Muscle of arm (tissue), 12 donors: ENCODE measurements around the gene AMPD2. TPM values are rescaled to one million over a fixed set of nuclear protein-coding genes. Genes with fewer than 3 reads are reported as not detected.
A peak's percentile ranks its signal among the peaks of the same experiment; 100 is the strongest.

Source experiments
- DNase-seq: peaks from one replicate; pipeline ENCODE4 v3.0.0-alpha.2; 2013
- polyA plus RNA-seq, 12 donors: library from polyadenylated mRNA; unstranded; fragments of 120-200 nt; gene quantifications; one replicate each; pipeline ENCODE4 v1.2.1, GENCODE V29; 2013; ENCODE audit not compliant: insufficient read length in 12 of 12

Gene AMPD2
- polyA plus RNA-seq, 12 donors = 22.1 to 54.9 (median 33.5) TPM; not detected in 1

DNA sequence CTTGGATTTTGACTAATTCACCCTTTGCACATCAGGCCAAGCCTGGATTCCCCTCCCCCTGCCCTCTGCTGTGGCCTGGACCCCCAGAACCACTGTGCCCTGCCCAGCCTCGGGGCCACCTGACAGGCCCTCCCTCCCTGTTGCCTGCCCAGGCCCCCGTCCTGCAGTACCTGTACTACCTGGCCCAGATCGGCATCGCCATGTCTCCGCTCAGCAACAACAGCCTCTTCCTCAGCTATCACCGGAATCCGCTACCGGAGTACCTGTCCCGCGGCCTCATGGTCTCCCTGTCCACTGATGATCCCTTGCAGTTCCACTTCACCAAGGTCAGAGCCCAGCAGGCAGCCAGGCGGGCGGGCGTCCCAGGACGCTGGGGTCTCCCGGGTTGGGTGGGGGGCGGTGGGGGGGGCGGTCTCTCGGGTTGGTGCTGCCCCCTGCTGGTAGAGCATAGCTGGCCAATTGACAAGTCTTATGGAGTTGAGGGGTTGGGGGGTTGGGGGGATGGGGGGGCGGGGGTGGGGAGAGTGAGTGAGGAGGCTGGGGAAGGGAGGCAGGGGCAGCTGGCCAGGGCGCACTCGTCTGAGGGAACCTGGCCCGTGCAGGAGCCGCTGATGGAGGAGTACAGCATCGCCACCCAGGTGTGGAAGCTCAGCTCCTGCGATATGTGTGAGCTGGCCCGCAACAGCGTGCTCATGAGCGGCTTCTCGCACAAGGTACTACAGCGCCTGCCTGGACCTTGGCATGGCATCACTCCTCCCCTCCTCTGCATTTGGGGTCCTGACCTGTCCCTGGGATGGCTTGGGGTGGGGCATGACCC, 10.7 kb downstream of the AMPD2 start:
- no peak for DNase-seq

DNA sequence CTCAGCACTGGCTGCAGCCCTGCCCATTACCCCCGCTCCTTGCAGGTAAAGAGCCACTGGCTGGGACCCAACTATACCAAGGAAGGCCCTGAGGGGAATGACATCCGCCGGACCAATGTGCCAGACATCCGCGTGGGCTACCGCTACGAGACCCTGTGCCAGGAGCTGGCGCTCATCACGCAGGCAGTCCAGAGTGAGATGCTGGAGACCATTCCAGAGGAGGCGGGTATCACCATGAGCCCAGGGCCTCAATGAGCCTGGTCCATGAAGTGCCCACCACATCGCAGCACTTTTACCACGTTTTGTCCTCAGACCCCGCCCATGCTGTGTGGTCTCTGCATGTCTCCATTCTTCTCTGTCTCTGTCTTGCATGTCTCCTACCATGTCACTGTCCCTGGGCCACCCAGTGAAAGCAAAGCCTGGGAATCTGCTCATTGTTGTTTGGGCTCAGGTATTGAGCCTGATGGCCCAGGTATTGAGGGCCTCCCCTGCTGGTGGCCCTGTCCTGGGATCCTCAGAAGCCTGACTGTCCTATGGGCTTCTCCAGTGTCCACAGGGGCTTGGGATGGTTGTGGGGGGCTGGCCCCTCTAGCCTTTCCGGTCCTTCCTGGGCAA, 11.4 kb downstream of the AMPD2 start:
- DNase-seq = no peak

DNA sequence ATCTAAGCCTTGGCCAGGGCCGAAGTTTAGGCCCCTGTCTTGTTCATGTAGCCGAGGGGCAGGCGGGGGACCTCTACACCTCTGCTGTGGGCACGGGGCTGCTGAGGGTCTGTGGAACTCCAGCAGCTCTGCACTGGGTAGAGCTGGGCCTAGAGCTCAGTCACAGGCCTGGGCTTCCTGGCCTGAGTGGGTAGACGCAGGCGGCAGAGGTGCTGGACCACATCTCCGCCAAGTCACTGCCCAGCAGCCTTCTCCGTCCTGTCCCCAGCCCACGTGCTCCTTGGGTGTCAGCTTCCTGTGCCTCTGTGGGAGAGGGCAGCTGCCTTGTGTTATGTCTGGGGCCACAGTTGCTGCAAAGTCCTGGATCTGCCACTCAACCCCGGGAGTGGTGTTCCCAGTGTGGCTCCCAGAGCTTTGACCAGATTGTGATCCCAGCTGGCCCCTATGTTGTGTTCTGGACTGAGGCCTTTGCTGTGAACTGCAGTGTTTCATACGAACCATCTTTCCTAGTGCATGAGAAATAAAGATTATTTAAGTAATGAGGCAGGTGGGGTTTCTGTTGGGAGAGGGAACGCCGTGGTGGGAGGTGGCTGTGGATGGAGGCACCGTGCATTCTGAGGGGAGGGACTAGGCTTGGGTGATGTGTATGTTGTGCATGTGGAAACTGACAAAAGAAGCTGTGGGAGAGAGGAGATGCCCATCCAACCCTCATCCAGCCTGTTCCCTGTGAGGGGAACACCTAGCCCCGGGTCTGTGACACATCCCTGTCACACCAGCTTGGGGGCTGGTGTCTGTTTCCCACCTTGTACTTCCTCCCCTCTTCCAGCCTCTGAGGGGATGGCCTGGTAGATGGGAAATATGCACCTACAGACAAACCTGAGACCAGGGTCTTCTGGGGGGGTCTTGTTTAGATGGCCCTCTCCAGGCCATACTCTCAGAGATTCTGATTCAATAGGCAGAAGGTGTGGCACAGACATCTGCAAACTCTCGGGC, 12.2 kb downstream of the AMPD2 start:
- DNase-seq = no peak

DNA sequence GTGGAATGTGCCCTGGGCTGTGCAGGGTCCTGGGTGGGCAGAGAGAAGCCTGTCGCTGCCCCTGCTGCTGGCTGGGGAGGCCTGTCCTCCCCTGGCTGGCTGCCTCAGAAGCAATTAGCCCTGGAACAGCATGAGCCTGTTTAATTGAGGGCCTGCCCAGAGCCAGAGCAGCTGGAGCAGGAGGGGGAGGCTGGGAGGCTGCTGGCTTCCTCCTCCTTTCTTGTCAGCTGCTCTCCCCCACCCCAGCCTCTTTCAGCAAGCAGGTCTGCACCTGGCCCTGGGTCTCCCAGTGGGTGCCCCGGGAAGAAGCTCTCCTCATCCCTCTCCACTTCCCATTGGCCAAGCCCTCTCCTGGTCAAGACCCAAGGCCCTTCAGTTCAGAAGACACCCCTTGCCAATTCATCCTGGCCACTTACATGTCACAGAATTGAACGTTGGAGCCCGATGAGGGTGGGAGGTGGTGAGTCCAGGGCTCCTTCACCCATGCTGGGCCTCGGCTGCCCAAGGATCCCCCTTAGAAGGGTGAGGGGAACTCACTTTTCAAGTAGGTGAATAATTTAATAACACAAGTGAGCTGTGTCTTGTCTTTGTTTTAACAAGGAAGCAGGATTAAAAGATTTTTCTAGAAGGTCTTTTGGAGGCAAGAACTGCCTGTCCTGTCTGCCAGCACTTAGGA, 13.2 kb downstream of the AMPD2 start:
- peak; percentile 69 for DNase-seq

DNA sequence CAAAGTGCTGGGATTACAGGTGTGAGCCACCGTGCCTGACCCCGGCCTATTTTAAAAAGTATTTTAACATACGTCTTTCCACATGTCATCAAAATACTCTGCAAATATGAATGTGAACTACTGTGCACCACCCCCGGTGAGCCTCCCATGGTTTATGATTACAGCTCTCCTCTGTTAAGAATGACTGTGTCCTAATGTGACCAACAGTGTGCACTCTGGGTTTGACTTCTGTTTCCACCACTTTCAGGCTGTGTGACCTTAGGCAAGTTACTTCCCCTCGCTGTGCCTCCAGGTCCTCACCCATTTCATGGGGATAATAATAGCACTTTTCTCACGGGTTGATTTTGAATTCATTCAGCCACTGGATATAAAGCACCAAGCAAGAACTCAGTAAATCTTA, 14.7 kb downstream of the AMPD2 start:
- no peak for DNase-seq

DNA sequence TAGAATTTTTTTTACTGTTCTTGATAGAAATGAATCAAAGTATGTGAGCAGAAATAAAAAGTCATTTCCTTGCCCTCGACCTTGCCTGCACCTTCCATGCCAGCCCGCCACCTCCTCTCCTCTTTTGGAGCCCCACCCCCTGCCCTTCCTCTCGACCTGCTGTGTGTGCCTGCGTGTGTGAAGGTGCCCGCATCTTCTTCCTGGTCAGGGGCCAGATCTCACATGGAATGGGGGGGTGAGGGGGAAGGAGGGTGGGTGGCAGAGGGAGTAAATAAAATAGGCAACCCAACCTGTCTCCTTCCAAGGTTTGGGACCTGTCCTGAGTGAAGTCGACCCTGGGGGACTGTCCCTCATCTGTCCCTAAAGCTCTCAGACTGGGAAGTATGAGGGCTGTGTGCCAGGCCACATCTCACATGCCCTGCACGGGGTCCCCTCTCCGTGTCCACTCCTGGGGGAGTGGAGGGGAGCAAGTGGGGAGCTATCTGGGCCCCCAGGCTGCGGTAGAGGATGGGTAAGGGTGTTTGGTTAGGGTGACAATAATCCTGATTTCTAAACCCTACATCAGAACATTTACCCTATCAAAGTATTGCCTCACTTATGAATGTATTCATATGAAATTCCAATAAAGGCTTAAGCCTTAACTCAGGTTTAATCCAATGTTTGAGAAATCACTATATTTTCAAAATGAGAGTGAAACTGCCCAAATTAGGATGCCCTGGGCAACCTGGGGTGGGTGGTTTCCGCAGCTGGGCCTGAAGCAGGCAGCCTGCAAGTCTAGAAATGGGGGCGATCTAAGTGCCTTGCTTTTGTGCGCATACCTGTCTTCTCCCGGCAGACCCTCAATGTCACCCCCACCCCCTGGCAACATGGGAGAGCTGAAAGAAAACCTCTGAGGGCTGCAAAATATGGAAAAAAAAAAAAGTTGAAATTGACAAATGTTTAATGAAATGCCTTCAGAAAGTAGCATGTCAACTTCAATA, 15.4 kb downstream of the AMPD2 start:
- DNase-seq = no peak

DNA sequence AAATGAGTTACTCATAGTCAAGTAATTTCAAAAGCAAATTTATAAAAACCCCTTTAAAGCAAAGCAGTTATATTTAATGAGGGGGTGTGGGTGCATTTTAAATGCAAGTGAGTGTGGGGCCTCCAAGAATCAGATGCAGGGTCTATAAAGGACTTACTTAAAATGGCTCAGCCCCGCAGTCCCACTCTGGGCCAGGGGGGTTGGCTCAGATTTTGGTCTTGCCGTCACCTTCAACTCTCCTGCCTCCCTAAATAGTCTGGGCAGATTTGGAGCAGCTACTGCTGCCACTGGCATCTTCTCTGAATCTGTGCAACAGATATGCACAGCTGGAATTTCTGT, 16.2 kb downstream of the AMPD2 start:
- DNase-seq = no peak

DNA sequence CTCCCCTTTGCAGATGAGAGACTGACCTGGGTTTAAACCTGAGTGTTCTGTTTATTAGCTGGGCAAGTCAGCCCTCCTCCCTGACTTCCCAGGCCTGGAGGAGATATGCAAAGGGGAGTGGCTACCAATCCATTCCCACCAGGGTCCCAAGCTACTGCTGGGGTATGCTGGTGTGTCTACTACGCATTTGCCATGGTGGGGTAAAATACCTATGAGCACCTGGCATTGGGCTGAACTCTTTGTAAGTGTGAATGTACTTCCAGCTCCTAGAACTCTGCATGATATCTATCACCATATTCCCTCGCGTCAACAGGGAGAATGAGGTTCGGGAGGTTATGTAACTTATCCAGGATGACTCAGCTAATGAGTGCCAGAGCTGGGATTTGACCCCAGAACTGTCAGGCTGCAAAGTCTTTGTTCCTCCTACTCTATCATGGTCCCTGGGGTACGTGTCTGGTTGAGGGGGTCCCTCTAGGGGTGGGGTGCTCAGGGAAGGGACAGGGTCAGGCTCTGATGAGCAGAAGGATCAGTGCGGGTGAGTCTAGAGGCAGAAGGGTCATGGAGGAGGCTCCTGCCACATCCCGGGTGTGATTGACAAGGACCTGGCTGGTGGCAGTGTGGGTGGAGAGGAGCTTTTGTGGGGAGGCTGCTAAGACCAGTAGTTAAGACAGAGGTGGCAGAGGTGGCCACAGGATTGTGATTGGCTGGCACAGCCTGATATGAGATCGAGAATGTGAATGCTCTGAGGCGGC, 16.7 kb downstream of the AMPD2 start:
- no peak for DNase-seq

DNA sequence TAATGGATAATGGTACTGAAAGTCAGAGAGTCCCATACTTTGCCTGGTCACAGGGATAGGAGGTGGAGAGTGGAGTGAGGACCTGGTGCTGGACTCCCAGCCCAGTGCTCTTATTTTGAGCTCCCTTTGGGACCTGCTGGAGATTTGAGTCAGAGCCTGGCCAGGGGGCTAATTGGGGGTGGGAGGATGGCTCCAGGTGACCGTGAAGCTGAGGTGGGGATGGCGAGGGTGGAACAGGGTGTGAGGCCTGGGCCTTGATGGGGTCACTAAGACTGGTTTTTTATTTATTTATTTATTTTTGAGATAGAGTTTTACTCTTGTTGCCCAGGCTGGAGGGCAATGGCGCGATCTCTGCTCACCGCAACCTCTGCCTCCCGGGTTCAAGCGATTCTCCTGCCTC, 17.8 kb downstream of the AMPD2 start:
- DNase-seq = no peak

DNA sequence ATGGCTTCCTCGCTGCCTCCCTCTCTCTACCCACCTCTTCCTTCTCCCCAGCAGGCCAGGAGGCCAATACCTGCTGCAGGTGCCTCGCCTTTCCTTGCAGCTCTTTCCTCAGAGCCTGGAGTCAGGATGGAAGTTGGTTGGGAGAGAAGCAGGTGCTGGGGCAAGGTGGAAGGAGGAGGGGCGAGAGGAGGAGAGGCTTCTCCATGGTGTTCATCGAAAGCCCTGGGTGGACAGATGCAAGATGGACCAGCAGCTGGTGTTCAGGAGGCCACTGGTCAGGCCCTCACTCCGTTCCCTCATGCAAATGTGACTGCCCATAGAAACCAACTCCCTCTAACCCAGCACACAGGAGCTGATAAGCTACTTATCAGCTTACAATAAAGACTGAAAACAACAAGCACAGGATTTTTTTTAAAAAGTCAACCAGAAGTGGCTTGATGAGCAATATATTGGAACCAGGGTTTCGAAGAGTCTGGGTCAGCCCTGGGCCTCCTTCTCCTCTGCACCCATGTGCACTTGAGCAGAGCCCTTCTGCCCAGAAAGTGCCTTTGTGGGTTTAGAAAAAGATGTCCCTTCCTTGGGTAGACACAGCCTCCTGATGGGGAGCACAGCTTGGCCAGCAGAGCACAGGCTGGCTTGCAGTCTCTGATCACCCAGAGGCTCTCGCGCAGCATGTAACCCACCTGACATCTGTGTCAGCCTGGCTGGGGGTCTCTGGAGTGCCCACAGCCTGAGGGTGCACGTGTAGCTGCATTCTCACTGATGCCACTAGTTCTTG, 19.6 kb downstream of the AMPD2 start:
- no peak for DNase-seq

DNA sequence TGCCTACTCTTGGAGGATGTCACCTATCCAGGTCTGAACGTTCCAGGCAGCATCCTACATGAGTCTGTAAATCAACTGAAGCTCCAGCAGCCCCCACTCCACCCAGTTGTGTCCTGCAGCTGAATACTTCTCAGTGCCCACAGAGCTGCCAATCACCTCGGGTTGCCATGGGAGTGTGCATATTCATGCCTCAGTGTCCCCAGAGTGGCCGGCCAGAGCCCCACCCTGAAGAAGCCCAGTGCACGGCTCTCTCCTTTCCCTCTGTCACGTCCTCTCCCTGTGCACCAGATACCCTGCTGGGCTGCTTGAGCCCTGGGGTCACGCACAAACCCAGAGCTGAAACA, 20.2 kb downstream of the AMPD2 start:
- no peak for DNase-seq

DNA sequence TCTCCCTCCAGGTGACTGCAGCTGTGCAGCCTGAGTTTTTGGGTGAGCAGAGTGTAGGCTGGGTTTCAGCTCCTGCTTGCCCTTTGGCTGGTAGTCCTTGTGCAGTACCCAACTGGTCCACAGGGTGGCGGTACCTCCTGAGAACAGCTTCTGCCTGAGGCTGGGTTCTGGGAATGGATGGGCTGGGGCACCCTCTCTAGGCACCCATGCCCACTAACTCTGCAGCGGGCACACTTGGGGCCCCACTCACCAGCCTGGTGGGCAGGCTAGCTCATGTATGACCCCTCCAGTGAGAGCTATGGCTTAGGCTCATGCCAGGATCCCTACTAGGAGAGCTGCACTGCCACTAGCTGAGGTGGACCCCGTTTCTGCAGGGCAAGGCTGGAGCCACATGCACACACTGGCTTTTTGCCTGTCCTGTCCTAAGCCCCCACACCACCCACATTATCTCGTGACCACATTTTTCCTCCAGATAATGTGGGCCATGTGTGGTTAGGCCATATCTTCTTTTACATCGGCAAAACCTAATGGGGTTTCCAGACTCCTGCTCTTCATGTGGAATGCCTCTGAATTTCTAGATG, 20.7 kb downstream of the AMPD2 start:
- DNase-seq = peak; percentile 64

DNA sequence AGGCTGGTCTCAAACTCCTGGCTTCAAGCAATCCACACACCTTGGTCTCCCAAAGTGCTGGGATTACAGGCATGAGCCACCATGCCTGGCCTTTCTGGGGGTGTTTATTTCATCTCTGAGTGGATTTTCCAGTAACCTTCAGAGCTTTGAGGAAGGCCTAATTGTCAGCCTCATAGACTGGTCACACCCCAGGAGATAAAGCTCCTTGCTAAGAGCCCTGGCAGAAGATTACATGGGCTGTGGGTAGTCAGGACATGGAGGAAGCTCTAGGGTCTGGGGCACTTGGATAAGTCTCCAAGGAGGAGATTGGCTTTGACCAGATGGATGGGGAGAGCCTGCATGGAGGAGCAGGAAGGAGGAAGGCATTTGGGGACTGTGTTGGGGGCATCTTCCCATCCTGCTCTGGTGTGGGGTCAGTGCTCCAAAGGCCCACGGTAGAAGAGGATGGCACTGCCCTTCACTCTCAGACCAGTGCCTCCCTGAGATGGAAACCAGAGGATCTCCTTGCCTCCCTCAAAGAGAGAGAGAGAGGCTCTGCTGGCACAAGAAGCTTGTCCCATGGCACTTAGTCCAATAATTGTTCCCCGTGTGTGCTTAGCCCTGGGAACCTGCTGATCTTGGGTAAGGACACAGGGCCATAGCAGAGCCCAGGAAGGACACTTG, 21.6 kb downstream of the AMPD2 start:
- DNase-seq = no peak

DNA sequence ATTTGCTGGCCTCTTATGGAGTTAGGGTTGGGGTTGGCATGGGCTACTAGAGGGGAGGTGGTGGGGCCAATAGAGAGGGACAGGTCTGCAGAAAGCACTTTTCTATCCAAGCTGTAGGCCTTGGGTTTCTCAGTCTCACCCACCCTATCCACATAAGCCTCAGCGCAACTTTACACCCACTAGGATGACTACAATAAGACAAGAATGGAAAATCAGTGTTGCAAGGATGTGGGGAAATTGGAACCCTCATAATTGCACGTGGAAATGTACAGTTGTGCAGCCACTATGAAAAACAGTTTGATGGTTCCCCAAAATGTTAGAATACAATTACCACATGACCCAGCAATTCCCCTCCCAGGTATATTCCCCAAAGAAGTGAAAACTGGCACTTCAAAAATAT, 22.2 kb downstream of the AMPD2 start:
- DNase-seq = no peak

DNA sequence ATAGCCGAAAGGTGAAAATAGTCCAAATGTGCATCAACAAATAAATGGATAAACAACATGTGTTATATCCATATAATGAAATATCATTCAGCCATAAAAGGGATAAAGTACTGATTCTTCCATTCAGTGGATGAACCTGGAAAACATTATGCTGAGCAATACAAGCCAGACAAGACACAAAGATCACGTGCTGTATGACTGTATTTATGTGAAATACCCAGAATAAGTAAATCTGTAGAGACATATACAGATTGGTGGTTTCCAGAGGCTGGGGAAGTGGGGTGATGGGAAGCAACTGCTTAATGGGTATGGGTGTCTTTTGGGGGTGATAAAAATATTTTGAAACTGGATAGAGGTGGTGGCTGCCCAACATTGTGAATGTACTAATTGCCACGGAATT, 23.0 kb downstream of the AMPD2 start:
- no peak for DNase-seq

DNA sequence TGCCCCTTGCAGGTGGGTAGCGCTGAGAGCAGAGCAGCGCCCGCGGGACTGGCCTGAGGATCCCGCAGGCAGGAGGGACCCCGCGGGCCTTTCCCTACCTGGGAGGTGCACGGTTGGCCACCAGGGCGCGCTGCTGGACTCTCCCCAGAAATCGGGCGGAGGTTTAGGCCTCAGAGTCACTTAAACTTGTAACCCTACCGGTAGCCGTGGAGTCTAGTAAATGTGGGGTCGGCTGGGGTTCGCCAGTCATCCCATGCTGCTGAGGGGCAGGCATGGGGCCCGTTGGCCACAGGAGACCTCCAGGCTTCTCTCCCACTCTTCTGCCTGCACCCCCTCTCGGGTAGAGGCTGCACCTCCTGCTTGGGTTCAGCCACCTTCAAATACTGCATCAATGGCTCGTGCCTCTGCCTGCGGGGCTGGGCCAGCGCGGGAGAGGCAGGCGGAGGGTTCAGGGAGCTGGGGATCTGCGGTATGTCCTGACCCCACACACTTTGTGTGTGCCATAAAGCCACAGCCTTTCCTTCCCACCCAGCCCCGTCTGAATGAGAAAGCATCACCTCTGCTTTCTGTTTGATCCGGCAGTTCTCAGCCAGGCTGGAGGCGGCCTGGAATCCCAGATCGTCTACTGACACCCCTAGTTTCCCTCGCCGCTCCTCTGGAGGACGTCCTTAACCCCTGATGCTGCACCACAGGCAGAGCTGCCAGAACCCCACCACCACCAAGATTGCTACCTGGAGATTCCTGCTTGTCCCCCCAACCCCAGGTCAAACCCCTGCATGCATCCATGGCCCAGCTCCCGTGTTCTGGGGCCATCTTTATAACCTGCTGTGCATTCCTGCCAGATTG, 24.0 kb downstream of the AMPD2 start:
- peak; percentile 62 for DNase-seq

DNA sequence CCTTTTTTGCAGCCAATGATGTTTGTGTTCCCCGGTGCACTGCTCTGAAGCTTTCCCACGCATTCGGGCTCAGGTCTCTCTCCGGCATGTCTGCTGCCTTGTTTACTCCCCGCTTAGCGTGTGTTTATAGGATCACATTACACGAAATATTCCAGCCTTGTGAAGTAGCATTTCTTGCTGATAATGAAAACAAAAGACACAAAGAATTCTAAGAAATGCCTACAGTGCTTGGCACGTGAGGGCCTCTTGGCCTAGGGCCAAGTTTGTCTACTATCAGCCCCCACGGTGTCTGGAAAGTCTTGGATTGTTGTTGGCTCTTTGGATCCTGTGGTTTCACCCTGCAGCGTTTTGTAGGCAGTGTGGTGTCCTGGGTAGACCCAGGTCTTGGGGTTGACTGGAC, 25.0 kb downstream of the AMPD2 start:
- no peak for DNase-seq
